Sigmoid colon (tissue), 7 donors: ENCODE measurements around the gene AKR1B15. TPM values are rescaled to one million over a fixed set of nuclear protein-coding genes. Genes with fewer than 3 reads are reported as not detected.

Source experiments
- DNase-seq: peaks from one replicate; pipeline ENCODE4 v3.0.0-alpha.2; 2019
- H3K27ac ChIP-seq, 4 donors: fragments of 200-600 bp; sonication (generic); one replicate each; pipeline ENCODE4 v1.5.1; 2016 to 2019; ENCODE audit warnings: mild to moderate bottlenecking in 1 of 4
- H3K27me3 ChIP-seq, 3 donors: fragments of 200-600 bp; sonication (generic); one replicate each; pipeline ENCODE4 v1.5.1; 2019; ENCODE audit warnings: mild to moderate bottlenecking in 1 of 3
- H3K36me3 ChIP-seq, 4 donors: fragments of 200-600 bp; sonication (generic); one replicate each; pipeline ENCODE4 v1.5.1; 2016 to 2019
- H3K4me1 ChIP-seq, 4 donors: fragments of 200-600 bp; sonication (generic); one replicate each; pipeline ENCODE4 v1.5.1; 2017 to 2019
- H3K4me3 ChIP-seq, 4 donors: fragments of 200-600 bp; sonication (generic); one replicate each; pipeline ENCODE4 v1.5.1; 2017 to 2019; ENCODE audit warnings: mild to moderate bottlenecking in 2 of 4, moderate library complexity in 1 of 4
- H3K9me3 ChIP-seq, 4 donors: fragments of 200-600 bp in 3 of 4; sonication (generic) in 3 of 4; one replicate each; pipeline versions ENCODE4 v1.5.1 to v1.6.1; 2013 to 2019
- EP300 ChIP-seq, 4 donors: sonication (generic); formaldehyde crosslinking; IDR thresholded peaks; one replicate each; pipeline ENCODE4 v1.6.1; 2017; ENCODE audit warnings: antibody characterized with exemption in 4 of 4
- POLR2A ChIP-seq, 2 donors: fragments of 450-650 bp; IDR thresholded peaks; one replicate each; pipeline ENCODE4 v1.6.1; 2016; ENCODE audit warnings: antibody characterized with exemption in 2 of 2, mild to moderate bottlenecking in 2 of 2, moderate library complexity in 2 of 2
- POLR2AphosphoS5 ChIP-seq, 4 donors: sonication (generic); formaldehyde crosslinking; IDR thresholded peaks; one replicate each; pipeline ENCODE4 v1.6.1; 2017; ENCODE audit warnings: antibody characterized with exemption in 4 of 4
- WGBS, 2 donors: extraction: QIAGEN DNeasy Blood & Tissue Kit; methylation state at CpG; one replicate each; pipeline ENCODE4 v1.1.7; 2013; 5-methylcytosine and 5-hydroxymethylcytosine counted together
- intact Hi-C: fragments of 100-400 bp; cut with DNase I; formaldehyde crosslinking; loops from one replicate; pipeline ENCODE4 v1.15.1; 2023
- polyA plus RNA-seq, 3 donors: library from polyadenylated mRNA; stranded (reverse); fragments of 200-250 nt; gene quantifications; one replicate each; pipeline ENCODE4 v1.2.3, GENCODE V29; 2013
- total RNA-seq, 4 donors: library from RNA; depleted of rRNA; stranded (reverse); fragments of >200 nt; gene quantifications; one replicate each; pipeline ENCODE4 v1.1.0, GENCODE V29; 2016
- TF ChIP-seq, protein P1 (sequence below), 4 experiments: fragments of 450-650 bp in 3 of 4; fragments of 200-600 bp in 1 of 4; IDR thresholded peaks; one replicate each; pipeline ENCODE4 v1.5.1; 2016 to 2019; ENCODE audit warnings: antibody characterized with exemption in 4 of 4, mild to moderate bottlenecking in 3 of 4, moderate library complexity in 2 of 4
- donor health status: healthy with polysubstance abuse.
- donor health status: Bipolar disorder and iron deficiency.
- donor health status: healthy.

Gene AKR1B15
- total and polyA plus RNA-seq, 7 donors, result 0.22 TPM; not detected in 6

DNA sequence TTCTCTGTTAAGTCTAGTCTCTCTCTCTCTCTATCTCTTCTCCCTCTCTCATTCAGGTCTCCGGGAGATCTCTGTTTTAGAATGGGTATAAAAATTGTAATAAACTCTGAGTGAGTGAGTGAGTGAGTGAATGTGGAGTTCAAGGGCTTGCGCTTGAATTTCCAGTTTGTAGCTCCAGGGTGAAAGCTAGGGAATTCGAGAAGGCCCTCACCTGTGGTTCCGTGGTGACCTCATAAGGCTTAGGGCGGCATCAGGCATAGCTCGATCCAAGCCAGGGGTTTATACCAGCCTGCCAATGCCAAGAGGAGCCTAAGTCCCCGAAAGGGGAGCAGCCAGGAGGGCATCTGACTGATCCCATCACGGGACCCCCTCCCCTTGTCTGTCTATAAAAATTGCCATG is 456 bp downstream of the AKR1B15 start:
- Histone ChIP-seq H3K4me1 (peaks cover 0 to 12% (median 0%) of the 10 kb centered on the region in 4 donors), H3K36me3 (no peaks in the 10 kb centered on the region), H3K9me3 (no peaks in the 10 kb centered on the region), H3K27me3 (no peaks in the 10 kb centered on the region), H3K27ac (no peak overlapping the region), H3K4me3 (no peak overlapping the region)
- intact Hi-C loops, result no loop called here
- TF ChIP-seq POLR2A (IDR thresholded peaks at IDR 0.05) (no peak), POLR2AphosphoS5 (IDR thresholded peaks at IDR 0.05) (no peak), EP300 (IDR thresholded peaks at IDR 0.05) (no peak)
- TF ChIP-seq, protein P1, sequence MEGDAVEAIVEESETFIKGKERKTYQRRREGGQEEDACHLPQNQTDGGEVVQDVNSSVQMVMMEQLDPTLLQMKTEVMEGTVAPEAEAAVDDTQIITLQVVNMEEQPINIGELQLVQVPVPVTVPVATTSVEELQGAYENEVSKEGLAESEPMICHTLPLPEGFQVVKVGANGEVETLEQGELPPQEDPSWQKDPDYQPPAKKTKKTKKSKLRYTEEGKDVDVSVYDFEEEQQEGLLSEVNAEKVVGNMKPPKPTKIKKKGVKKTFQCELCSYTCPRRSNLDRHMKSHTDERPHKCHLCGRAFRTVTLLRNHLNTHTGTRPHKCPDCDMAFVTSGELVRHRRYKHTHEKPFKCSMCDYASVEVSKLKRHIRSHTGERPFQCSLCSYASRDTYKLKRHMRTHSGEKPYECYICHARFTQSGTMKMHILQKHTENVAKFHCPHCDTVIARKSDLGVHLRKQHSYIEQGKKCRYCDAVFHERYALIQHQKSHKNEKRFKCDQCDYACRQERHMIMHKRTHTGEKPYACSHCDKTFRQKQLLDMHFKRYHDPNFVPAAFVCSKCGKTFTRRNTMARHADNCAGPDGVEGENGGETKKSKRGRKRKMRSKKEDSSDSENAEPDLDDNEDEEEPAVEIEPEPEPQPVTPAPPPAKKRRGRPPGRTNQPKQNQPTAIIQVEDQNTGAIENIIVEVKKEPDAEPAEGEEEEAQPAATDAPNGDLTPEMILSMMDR (IDR thresholded peaks at IDR 0.05), result no peak
- 89 to 91% methylated on average over 8 of the region's 8 CpGs for WGBS, 2 donors
- DNase-seq, result no peak

DNA sequence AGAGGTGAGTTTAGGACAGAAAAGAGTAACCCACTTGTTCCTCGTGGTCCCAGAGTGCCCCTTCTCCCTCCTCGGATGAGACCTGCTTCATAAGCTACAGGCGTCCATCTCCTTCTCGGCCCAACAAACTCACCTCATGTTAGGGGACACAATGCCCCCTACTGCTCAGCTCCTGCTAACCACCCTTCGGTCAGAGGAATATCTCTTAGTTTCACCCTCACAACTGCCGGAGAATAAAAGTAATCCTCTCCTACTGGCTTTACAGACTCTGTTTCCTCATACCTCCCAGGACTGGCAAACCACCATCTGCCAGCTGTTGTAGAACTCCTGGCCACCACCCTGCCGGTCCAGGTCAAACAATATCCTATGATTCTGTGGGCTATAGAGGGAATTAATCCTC is 3.2 kb downstream of the AKR1B15 start:
- Histone ChIP-seq H3K27ac (no peak overlapping the region), H3K36me3 (no peaks in the 10 kb centered on the region), H3K9me3 (no peaks in the 10 kb centered on the region), H3K27me3 (no peaks in the 10 kb centered on the region), H3K4me1 (peaks cover 0 to 10% (median 0%) of the 10 kb centered on the region in 4 donors), H3K4me3 (no peak overlapping the region)
- no peak for DNase-seq
- no peak for TF ChIP-seq EP300 (IDR thresholded peaks at IDR 0.05)
- TF ChIP-seq, protein P1 (IDR thresholded peaks at IDR 0.05), result no peak
- no peak for TF ChIP-seq POLR2AphosphoS5 (IDR thresholded peaks at IDR 0.05)
- no peak for TF ChIP-seq POLR2A (IDR thresholded peaks at IDR 0.05)
- intact Hi-C loops, result no loop called here
- 37 to 78% methylated on average over 7 of the region's 7 CpGs for WGBS, 2 donors

DNA sequence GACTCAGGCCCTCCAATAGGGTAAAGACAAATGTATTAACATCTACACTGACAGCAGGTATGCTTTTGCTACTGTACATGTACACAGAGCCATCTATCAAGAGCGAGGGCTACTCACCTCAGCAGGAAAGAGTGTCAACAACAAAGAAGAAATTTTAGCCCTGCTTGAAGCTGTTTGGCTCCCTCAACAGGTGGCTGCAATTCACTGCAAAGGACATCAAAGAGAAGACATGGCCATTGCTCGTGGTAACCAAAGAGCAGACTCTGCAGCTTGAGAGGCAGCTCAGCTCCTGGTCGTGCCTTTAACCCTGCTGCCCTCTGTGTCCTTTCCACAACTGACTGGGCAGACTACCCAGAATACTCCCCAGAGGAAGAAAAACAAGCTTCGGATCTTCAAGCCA is 5.1 kb downstream of the AKR1B15 start:
- Histone ChIP-seq H3K9me3 (no peaks in the 10 kb centered on the region), H3K4me3 (no peak overlapping the region), H3K27me3 (no peaks in the 10 kb centered on the region), H3K36me3 (no peaks in the 10 kb centered on the region), H3K4me1 (no peaks in the 10 kb centered on the region), H3K27ac (no peak overlapping the region)
- intact Hi-C loops, result no loop called here
- no peak for DNase-seq
- 67 to 79% methylated on average over 4 of the region's 4 CpGs for WGBS, 2 donors
- no peak for TF ChIP-seq POLR2AphosphoS5 (IDR thresholded peaks at IDR 0.05)
- no peak for TF ChIP-seq POLR2A (IDR thresholded peaks at IDR 0.05)
- TF ChIP-seq, protein P1 (IDR thresholded peaks at IDR 0.05), result no peak
- no peak for TF ChIP-seq EP300 (IDR thresholded peaks at IDR 0.05)

DNA sequence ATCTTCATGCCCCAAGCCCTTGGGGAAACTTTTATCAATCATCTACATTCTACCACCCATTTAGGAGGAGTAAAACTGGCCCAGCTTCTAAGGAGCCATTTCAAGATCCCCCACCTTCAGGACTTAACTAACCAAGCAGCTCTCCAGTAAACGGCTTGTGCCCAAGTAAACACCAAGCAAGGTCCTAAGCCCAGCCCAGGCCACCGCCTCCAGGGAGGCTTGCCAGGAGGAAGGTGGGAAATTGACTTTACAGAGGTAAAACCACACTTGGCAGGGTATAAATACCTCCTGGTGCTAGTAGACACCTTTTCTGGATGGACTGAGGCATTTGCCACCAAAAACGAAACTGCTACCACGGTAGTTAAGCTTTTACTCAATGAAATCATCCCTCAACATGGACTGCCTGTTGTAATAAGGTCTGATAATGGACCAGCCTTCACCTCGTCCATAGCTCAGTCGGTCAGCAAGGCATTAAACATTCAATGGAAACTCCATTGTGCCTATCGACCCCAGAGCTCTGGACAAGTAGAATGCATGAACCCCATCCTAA is 5.6 kb downstream of the AKR1B15 start:
- Histone ChIP-seq H3K4me1 (no peaks in the 10 kb centered on the region), H3K36me3 (no peaks in the 10 kb centered on the region), H3K4me3 (no peak overlapping the region), H3K27me3 (no peaks in the 10 kb centered on the region), H3K27ac (no peak overlapping the region), H3K9me3 (no peaks in the 10 kb centered on the region)
- intact Hi-C loops, result no loop called here
- 72 to 76% methylated on average over 7 of the region's 7 CpGs for WGBS, 2 donors
- no peak for DNase-seq
- TF ChIP-seq POLR2A (IDR thresholded peaks at IDR 0.05), result no peak
- TF ChIP-seq, protein P1 (IDR thresholded peaks at IDR 0.05), result no peak
- TF ChIP-seq EP300 (IDR thresholded peaks at IDR 0.05), result no peak
- TF ChIP-seq POLR2AphosphoS5 (IDR thresholded peaks at IDR 0.05), result no peak

DNA sequence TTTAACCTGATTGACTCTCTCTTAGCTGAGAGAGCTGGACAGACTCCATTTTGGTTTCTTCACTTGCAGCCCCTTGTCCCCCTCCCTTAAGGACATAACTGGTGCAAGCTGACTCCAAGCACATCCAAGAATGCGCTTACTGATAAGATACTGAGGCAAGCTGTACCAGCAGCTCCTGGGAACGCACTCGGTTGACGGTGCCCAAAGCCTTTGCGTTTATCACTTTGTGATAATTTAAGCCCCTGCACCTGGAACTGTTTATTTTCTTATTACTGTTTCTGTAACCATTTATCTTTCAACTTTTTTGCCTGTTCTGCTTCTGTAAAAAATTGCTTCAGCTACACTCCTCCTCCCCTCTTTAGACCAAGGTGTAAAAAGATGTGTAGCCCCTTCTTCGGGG is 8.5 kb downstream of the AKR1B15 start:
- no peak for TF ChIP-seq POLR2A (IDR thresholded peaks at IDR 0.05)
- TF ChIP-seq POLR2AphosphoS5 (IDR thresholded peaks at IDR 0.05), result no peak
- TF ChIP-seq EP300 (IDR thresholded peaks at IDR 0.05), result no peak
- TF ChIP-seq, protein P1 (IDR thresholded peaks at IDR 0.05), result no peak
- Histone ChIP-seq H3K36me3 (no peaks in the 10 kb centered on the region), H3K9me3 (no peaks in the 10 kb centered on the region), H3K27me3 (no peaks in the 10 kb centered on the region), H3K4me1 (no peaks in the 10 kb centered on the region), H3K27ac (no peak overlapping the region), H3K4me3 (no peak overlapping the region)
- DNase-seq, result no peak
- 75 to 86% methylated on average over 6 of the region's 6 CpGs for WGBS, 2 donors
- intact Hi-C loops, result no loop called here
